NCI-H748 (cell line): ENCODE data around the gene DDX27.

ENCODE experiments used
- DNase-seq: peaks from one replicate; lab custom pipeline; 2025; ENCODE audit not compliant: unreplicated experiment; lab: John Stamatoyannopoulos, UW

DDX27 gene

GRCh38 chr20:49287555-49288249, 68.5 kb downstream of the DDX27 start:
- DNase-seq = no peak

DNA sequence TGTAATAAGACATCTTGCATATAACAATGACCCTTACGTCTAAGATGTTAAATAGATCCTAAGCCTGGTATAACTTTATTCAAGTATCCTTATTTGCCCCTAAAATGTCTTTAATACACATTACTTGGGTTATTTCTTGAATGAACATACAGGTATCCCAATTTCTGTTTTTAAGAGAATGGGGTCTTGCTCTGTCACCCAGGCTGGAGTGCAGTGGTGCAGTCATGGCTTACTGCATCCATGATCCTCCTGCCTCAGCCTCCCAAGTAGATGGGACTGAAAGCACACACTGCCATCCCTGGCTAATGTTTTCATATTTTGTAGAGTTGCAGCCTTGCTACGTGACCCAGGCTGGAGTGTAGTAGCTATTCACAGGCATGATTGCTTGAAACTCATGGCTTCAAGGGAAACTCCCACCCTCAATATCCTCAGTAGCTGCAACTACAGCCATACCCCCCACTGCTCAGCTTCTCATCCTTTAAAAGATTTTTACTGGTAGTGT, 69.1 kb downstream of the DDX27 start:
- DNase-seq = no peak

GRCh38 chr20:49288784-49289696, 69.8 kb downstream of the DDX27 start:
- peak; percentile 42 for DNase-seq

DNA sequence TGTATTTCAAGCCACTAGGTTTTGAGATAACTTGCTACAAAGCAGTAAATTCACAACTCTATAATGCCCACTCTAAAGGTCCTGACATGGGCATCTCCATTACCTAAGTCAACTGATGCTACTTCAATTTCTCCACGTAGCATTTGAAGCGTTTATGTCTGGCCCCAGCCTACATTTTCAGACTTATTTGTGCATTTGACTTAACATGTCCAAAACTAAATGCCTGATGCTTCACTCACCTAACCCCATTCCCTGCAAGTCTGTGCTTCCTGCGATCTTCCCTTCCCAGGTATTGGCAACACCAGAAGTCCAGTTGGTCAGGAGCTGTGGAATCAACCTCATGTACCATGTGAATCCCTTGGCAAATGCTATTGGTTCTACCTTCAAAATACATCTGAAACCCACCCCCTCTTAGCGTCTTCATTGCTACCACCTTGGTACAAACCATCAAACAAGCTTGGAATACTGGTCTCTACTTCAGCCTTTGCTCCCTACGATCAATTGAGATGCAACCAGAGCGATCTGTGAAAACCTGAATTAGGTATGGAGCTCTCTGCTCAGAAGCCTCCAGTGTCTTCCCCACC, 71.5 kb downstream of the DDX27 start:
- no peak for DNase-seq

- DNase-seq = no peak
Measured at GRCh38 chr20:49291200-49291599, 72.0 kb downstream of the DDX27 start.

DNA sequence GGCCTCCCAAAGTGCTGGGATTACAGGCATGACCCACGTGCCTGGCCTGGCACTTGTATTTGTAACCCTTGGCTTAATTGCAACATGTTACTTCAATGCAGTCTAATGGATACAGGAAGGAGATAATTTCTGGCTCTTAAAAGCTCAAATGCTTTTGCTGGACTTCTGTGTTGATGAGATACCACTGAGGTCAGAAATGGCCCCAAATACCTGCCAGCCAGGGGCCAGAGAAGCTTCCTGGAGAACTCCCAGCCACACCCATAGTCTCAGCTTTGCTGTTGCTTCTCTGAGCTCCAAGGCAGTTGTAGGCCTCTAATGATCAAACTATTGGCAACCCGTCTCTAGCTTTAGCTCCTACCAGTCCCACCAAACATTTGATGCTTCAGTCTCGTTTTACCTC, 72.8 kb downstream of the DDX27 start:
- DNase-seq = no peak

DNA sequence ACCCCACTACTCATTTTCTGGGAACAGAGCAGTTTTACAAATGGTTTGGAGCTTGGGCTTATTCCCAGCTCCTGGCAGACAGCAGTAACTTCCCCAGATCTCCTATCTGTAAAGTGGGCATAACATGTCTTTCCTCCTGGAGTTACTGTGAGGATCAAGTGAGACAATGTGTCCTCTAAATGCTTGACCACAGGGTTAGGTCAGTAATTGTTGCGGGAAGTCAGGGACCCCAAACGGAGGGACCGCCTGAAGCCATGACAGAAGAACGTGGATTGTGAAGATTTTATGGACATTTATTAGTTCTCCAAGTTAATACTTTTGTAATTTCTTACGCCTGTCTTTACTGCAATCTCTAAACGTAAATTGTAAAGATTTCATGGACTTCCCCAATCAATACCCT, 73.9 kb downstream of the DDX27 start:
- no peak for DNase-seq
